PC-9 (cell line): Measurements from ENCODE around the gene SGPL1. TPM values are rescaled to one million over a fixed set of nuclear protein-coding genes. Genes with fewer than 3 reads are reported as not detected.

Source experiments
- BruUV-seq: library from RNA; stranded (reverse); fragments of 400-500 nt; replicated peaks from 2 replicates; lab custom pipeline; 2021; lab: Mats Ljungman, UMichigan
- CTCF ChIA-PET: fragments of 300-600 bp; sonication (Branson Sonifier 250); formaldehyde crosslinking; loops from one replicate; lab custom pipeline; 2022; ENCODE audit warnings: antibody characterized with exemption; lab: Charles Lee
- POLR2A ChIA-PET: fragments of 300-600 bp; sonication (Branson Sonifier 250); formaldehyde crosslinking; loops from one replicate; lab custom pipeline; 2022; ENCODE audit warnings: antibody characterized with exemption; ENCODE audit not compliant: unreplicated experiment; lab: Charles Lee
- DNase-seq, 2 experiments: peaks; one replicate each; pipeline versions ENCODE4 v3.0.0 to v3.0.0-alpha.2; 2015 to 2022; ENCODE audit warnings: mixed read lengths in 1 of 2
- H2AFZ ChIP-seq: fragments of 200-600 bp; sonication (generic); 2 replicates; pipeline ENCODE4 v1.8.1; 2017; ENCODE audit warnings: antibody characterized with exemption
- H3F3A ChIP-seq: fragments of 200-600 bp; sonication (generic); 2 replicates; pipeline ENCODE4 v1.8.1; 2017; ENCODE audit warnings: antibody characterized with exemption, mild to moderate bottlenecking, low read depth; ENCODE audit not compliant: insufficient read depth
- H3K27ac ChIP-seq: fragments of 200-600 bp; sonication (generic); 2 replicates; pipeline ENCODE4 v1.6.1; 2016; ENCODE audit warnings: mixed run types
- H3K27me3 ChIP-seq: fragments of 200-600 bp; sonication (generic); 2 replicates; pipeline ENCODE4 v1.6.1; 2016; ENCODE audit warnings: low read depth, mixed run types; ENCODE audit not compliant: insufficient read depth
- H3K36me3 ChIP-seq: fragments of 200-600 bp; sonication (generic); 2 replicates; pipeline ENCODE4 v1.6.1; 2016; ENCODE audit warnings: low read depth, mixed run types
- H3K4me1 ChIP-seq: fragments of 200-600 bp; sonication (generic); replicated peaks from 2 replicates; pipeline ENCODE4 v1.6.1; 2016; ENCODE audit warnings: mixed run types; ENCODE audit not compliant: insufficient read depth
- H3K4me2 ChIP-seq: fragments of 200-600 bp; sonication (generic); 2 replicates; pipeline ENCODE4 v1.6.1; 2017; ENCODE audit warnings: mixed run types
- H3K4me3 ChIP-seq: fragments of 200-600 bp; sonication (generic); 2 replicates; pipeline ENCODE4 v1.6.1; 2016; ENCODE audit warnings: mixed run types
- H3K79me2 ChIP-seq: fragments of 200-600 bp; sonication (generic); 2 replicates; pipeline ENCODE4 v1.6.1; 2017; ENCODE audit warnings: low read depth, mixed run types
- H3K9me2 ChIP-seq: fragments of 200-600 bp; sonication (generic); 2 replicates; pipeline ENCODE4 v1.8.1; 2017; ENCODE audit warnings: mild to moderate bottlenecking; ENCODE audit not compliant: insufficient read depth
- H3K9me3 ChIP-seq: fragments of 200-600 bp; sonication (generic); 2 replicates; pipeline ENCODE4 v1.8.1; 2016; ENCODE audit warnings: low read depth; ENCODE audit not compliant: insufficient read depth
- H4K20me1 ChIP-seq: fragments of 200-600 bp; sonication (generic); 2 replicates; pipeline ENCODE4 v1.8.1; 2017; ENCODE audit not compliant: insufficient read depth
- EZH2 ChIP-seq: fragments of 200-600 bp; sonication (generic); IDR thresholded peaks from 2 replicates; pipeline ENCODE4 v1.8.0; 2017; ENCODE audit warnings: antibody characterized with exemption, low read depth
- intact Hi-C: fragments of 100-400 bp; cut with micrococcal nuclease; formaldehyde crosslinking; loops from one replicate; pipeline ENCODE4 v1.10.0; 2022; ENCODE audit not compliant: unreplicated experiment
- total RNA-seq: library from RNA; stranded (reverse); gene quantifications from 2 replicates; pipeline ENCODE4 v1.2.3, GENCODE V29; 2021
- TF ChIP-seq, protein P1 (sequence below): fragments of 200-600 bp; sonication (generic); conservative IDR thresholded peaks from 2 replicates; pipeline ENCODE4 v1.6.1; 2017; ENCODE audit warnings: mixed run types, antibody characterized with exemption, mild to moderate bottlenecking, moderate library complexity

Gene SGPL1
- total RNA-seq, 1 experiment from 2014 or later, result 96.9 TPM

DNA sequence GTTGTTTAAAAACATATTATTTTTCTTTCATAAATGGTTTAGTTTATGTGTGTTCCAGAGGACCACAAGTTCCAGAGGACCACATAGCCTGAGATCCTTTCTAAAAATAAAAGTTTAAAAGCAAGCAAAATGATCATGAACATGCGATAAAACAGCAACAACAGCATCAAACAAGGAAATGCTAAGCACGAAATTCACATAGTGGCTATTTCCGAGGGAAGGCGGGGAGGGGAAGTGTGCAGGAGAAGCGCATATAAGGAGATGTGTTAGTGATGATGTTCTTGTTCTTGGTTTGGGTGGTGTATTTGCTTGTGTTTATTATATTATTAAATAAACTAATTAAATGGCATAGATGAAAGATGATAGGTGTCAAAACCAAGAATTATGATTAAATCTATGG lies 31.7 kb upstream of the SGPL1 start:
- Histone ChIP-seq H3K27me3 (no peaks in the 10 kb centered on the region), H3K79me2 (no peaks in the 10 kb centered on the region), H3K9me3 (no peaks in the 10 kb centered on the region), H3K4me2 (no peak overlapping the region), H3K27ac (no peak overlapping the region), H3K4me1 (peaks cover 28% of the 10 kb centered on the region), H3F3A (peaks cover 11% of the 10 kb centered on the region; the same call in 1 of the 2 replicates), H3K9me2 (no peaks in the 10 kb centered on the region), H3K36me3 (no peaks in the 10 kb centered on the region), H3K4me3 (no peak overlapping the region), H2AFZ (no peak overlapping the region), H4K20me1 (no peaks in the 10 kb centered on the region)
- no TSS peak for BruUV-seq
- ChIA-PET CTCF (no interaction called here), POLR2A (no interaction called here)
- DNase-seq, result no peak
- intact Hi-C loops, result no loop called here
- TF ChIP-seq, protein P1, sequence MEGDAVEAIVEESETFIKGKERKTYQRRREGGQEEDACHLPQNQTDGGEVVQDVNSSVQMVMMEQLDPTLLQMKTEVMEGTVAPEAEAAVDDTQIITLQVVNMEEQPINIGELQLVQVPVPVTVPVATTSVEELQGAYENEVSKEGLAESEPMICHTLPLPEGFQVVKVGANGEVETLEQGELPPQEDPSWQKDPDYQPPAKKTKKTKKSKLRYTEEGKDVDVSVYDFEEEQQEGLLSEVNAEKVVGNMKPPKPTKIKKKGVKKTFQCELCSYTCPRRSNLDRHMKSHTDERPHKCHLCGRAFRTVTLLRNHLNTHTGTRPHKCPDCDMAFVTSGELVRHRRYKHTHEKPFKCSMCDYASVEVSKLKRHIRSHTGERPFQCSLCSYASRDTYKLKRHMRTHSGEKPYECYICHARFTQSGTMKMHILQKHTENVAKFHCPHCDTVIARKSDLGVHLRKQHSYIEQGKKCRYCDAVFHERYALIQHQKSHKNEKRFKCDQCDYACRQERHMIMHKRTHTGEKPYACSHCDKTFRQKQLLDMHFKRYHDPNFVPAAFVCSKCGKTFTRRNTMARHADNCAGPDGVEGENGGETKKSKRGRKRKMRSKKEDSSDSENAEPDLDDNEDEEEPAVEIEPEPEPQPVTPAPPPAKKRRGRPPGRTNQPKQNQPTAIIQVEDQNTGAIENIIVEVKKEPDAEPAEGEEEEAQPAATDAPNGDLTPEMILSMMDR, result no peak
- TF ChIP-seq EZH2, result no peak

DNA sequence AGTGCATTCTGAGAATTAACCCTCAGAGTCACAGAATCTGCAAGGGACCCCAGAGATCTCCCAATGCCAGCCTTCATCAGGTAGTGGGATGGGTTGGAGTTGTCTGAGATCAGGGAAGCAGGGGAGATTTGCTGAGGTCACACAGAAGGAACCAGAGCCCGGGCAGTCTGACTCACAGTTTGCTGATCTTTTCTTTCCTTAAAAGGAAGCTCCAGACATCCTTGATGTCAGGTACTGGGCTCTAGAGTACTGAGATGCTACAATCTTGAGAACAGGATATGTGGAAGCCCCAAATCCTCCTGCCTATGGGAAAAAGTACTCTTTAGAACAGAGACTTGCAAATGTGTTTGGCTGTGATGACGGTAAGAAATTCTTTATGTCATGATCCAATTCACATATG lies 31.3 kb upstream of the SGPL1 start:
- ChIA-PET CTCF (no interaction called here), POLR2A (no interaction called here)
- no peak for DNase-seq

DNA sequence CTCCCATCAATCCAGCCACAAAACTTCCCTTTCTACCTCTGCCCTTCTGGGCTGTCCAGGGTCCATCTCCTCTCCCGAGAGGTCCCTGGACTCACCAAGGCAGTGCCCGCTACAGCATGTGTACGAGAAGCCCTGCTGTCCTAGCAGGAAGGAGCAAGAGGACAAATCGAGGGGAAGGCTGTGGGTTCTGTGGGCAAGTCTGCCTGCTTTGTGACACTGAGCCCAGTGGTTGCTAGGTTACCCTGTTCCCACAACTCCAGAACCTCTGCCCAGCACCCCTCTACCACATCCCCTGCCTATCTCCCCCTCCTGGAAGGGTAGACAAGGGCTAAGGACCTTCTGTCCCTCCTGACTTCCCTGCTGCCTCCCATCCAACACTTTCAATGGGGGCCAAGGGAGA lies 30.6 kb upstream of the SGPL1 start, which contains the start of gene TBATA:
TBATA (minus strand) TSS at position 188 of the 400 bp plus-strand sequence. CDS start 1,998 bp downstream, outside the sequence.
- ChIA-PET POLR2A (no interaction called here), CTCF (no interaction called here)
- intact Hi-C loops, result no loop called here
- Histone ChIP-seq H3K9me3 (no peaks in the 10 kb centered on the region), H4K20me1 (no peaks in the 10 kb centered on the region), H3K4me1 (peaks cover 16% of the 10 kb centered on the region), H3K9me2 (no peaks in the 10 kb centered on the region), H3K4me3 (no peak within 1 kb of the TSS), H3K27me3 (no peaks in the 10 kb centered on the region), H3K4me2 (no peak within 1 kb of the TSS), H3K36me3 (no peaks in the 10 kb centered on the region), H3K79me2 (no peaks in the 10 kb centered on the region), H3K27ac (no peak within 1 kb of the TSS), H2AFZ (no peak within 1 kb of the TSS), H3F3A (peaks cover 7% of the 10 kb centered on the region; the same call in 1 of the 2 replicates)
- TF ChIP-seq, protein P1, result no peak
- TF ChIP-seq EZH2, result no peak
- no peak for DNase-seq
- BruUV-seq, result no TSS peak

More for the DNA sequence above, 31.3 kb upstream of the SGPL1 start:
- H3K4me2 ChIP-seq, result no peak overlapping the region
- no peaks in the 10 kb centered on the region for H4K20me1 ChIP-seq
- H3K27me3 ChIP-seq, result no peaks in the 10 kb centered on the region
- H3K9me2 ChIP-seq, result no peaks in the 10 kb centered on the region
- no peak overlapping the region for H3K4me3 ChIP-seq
- no peaks in the 10 kb centered on the region for H3K9me3 ChIP-seq
- no peak overlapping the region for H3K27ac ChIP-seq
- TF ChIP-seq EZH2, result no peak
- TF ChIP-seq, protein P1, result no peak
- H2AFZ ChIP-seq, result no peak overlapping the region
- H3F3A ChIP-seq, result peaks cover 7% of the 10 kb centered on the region; the same call in 1 of the 2 replicates
- H3K4me1 ChIP-seq, result peaks cover 23% of the 10 kb centered on the region
- no peaks in the 10 kb centered on the region for H3K36me3 ChIP-seq
- BruUV-seq, result no TSS peak
- H3K79me2 ChIP-seq, result no peaks in the 10 kb centered on the region
- intact Hi-C loops, result no loop called here
